COLO668 (cell line): ENCODE results near the gene ZNF646.

ENCODE experiments used
- DNase-seq: peaks from one replicate; lab custom pipeline; 2025; ENCODE audit not compliant: unreplicated experiment; lab: John Stamatoyannopoulos, UW

Gene ZNF646

DNA sequence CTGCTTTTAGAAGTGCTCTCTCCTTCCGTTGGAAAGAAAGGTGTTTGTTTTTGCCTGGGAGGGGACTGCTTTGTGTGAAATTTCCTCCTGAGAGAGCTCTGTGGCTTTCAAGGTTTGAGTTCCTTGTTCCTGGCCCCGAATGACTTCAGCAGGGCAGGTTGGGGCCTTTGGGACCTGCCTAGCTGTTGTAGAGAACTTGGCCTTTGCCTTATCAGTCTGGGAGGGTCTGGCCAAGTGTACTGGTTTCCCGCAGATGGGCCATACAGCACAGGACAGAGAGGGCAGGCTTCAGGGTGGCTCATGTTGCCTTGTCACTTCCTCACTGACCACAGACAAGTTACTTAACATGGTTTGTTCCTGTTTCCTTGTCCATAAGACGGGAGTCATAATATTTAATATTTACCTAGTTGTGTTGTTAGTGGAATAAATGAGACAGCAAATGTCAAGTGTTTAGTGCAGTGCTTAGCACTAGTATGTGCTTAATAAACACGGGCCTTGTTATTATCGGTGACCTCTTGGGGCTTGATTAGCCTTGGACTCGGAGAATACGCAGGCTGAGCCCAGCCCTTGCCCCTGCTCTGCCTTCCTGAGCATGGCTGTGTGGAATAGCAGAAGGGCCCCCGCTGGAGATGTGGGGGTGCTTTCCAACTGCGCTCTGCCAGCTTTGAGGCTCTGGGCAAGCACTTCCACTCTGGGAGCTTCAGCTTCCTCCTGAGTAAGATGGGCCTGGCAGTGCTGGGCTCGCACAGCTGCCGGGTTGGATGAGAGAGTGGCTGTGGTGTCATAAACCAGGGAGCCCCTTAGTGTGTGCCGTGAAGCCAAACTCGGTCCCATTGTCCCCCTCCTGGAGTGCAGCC, 54.7 kb downstream of the ZNF646 start:
- no peak for DNase-seq

DNA sequence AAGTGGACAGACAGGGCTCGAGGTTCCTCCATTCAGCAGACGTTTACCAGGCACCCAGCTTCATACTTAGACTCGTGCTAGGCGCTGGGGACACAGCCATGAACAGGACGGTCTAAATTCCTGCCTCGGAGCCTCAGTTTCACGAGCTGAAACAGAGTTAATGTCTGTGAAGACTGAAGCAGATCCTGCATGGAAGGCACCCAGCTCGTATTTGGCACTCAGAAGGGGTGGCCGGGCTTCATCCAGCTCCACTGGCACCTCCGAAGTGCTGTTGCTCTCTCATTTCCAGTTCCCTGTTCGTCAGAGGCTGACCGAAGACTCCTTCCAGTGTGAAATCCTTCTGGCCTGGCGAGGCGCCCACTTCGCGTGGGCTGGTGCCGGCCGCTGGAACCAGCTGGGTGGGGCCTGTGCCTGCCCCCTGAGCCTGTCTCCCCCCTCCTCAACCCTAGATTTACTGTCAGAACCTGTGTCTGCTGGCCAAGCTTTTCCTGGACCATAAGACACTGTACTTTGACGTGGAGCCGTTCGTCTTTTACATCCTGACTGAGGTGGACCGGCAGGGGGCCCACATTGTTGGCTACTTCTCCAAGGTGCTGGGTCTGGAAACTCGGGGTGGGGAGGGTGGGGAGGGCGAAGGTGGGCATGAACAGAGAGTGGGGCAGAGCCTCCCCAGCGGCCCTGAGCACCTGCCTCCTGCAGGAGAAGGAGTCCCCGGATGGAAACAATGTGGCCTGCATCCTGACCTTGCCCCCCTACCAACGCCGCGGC, 55.5 kb downstream of the ZNF646 start:
- no peak for DNase-seq

DNA sequence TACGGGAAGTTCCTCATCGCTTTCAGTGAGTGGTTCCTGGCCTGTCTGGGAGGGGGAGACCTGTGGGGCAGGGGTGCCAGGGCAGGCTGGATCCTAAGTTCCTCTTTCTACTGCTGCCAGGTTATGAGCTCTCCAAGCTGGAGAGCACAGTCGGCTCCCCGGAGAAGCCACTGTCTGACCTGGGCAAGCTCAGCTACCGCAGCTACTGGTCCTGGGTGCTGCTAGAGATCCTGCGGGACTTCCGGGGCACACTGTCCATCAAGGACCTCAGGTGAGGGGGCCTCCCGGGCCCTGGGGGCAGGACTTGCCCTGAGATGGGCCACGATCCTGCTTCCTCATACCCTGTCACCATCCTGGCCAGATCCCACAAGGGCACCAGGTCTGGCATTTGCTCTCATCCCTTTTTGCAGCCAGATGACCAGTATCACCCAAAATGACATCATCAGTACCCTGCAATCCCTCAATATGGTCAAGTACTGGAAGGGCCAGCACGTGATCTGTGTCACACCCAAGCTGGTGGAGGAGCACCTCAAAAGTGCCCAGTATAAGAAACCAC, 56.2 kb downstream of the ZNF646 start:
- no peak for DNase-seq

DNA sequence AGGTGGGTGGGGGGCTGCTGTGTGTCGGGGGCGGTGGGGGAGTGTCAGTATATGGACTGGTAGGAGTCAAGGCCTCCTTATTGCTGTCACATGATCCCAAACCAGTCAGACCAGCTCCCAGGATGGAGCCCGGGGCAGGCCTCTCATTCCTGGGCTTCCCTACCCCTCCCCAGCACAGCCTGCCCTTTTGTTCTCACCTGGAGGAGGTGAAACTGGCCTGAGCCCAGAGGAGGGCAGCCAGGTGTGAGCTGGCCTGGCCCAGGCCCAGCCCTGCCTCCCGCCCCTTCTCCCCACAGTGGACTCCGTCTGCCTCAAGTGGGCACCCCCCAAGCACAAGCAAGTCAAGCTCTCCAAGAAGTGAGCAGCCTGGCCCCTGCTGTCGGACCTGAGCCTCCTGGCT, 56.7 kb downstream of the ZNF646 start:
- DNase-seq: peak; percentile 64

DNA sequence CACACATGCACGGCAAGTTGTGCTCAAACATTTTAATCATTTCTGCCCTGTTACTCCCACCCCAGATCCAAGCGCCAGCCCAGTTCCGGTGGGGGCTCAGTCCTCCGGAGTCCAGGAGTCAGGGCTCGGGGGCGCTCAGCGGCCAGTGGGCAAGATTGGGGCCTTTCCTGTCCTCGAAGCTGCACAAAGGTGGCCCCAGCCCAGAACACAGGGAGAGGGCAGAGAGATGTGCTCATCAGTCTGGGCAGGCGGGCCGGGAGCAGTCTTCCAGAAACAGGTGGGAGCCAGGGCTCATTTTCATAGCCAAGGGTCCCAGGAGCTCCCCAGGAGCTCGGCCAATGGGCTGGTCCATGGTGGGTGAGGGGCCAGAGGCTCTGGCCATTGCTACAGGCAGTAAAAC, 57.2 kb downstream of the ZNF646 start:
- no peak for DNase-seq

DNA sequence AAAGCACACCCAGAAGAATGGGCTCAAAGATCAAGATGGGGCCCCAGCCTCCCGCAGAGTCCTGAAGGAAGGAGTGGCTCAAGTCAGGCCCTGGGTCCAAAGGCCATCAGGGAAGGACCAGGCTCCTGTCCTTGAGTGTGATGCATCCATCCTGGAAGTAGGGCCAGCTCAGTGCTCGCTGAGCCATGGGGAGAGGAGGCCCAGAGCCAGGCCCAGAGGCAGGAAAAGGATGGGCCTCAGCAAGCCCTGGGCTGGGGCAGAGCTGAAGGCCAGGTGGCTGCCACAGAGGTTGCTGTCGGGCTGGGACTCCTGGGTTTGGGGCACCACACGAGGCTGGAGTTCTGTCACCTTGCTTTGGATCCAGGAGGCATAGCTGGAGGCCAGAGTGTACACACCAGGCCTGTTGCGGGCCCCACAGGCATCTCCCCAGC, 57.6 kb downstream of the ZNF646 start:
- no peak for DNase-seq

DNA sequence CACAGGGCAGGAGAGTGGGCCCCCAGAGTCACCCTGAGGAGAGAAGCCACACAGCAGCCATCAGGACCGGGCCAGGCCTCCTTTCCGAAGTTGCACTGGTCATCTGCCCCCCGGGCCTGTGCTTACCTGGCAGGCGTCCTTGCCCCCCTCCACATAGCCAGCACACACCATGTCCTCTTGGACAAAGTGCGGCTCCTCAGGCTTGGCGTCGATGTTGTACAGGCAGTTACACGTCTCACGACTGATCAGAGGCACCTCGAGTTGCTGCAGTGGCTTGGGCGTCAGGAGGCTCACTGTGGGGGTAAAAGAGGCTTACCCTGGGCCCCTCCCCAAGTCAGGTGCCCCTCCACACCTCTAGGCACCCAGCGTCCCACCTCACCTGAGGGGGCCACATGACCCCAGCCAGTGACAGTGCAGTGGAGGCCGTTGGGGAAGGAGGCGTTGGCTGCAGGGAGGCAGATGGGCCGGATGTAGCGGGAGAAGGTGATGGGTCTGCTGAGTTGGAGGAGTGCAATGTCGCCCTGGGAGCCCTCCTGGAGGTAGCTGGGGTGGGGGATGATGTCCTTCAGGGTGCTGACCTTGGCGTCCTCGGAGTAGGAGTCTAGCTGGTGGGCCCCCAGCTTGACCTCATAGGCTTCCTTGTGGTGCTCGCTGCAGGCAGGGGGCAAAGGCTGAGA, 58.2 kb downstream of the ZNF646 start:
- no peak for DNase-seq

DNA sequence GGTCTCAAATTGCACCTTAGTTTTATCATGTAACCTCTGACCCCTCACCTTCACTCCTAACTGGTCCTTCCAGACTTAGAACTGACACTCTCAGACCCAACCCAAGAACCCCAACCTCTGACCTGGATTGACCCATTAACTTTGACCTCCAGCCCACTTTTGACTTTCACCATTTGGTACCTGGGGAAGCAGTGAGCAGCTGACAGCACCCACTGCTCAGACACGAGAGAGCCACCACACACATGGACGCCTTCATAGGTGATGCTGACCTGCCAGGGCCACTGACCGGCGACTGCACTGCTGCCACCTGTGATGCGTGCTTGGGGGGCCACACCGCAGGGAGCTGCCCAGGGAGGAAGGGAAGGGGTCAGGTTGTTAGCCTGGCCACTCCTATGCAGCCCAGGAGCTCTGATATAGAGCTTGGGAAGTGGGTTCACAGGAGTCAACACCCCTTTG, 58.9 kb downstream of the ZNF646 start:
- DNase-seq: no peak
